Muscle of leg (tissue), 16 donors: ENCODE data around the gene ARGLU1. TPM values are rescaled to one million over a fixed set of nuclear protein-coding genes. Genes with fewer than 3 reads are reported as not detected.

Experiments
- DNase-seq: peaks from one replicate; pipeline ENCODE4 v3.0.0; 2013
- H3K27ac ChIP-seq: one replicate; pipeline ENCODE4 v1.5.1; 2013; ENCODE audit warnings: mild to moderate bottlenecking, low read length, control low read depth
- H3K27me3 ChIP-seq: one replicate; pipeline ENCODE4 v1.6.1; 2013; ENCODE audit warnings: low read length; ENCODE audit not compliant: control insufficient read depth, insufficient read depth
- H3K36me3 ChIP-seq: one replicate; pipeline ENCODE4 v1.6.1; 2013; ENCODE audit warnings: low read length; ENCODE audit not compliant: control insufficient read depth, insufficient read depth
- H3K4me1 ChIP-seq: one replicate; pipeline ENCODE4 v1.6.1; 2013; ENCODE audit warnings: low read length; ENCODE audit not compliant: control insufficient read depth, insufficient read depth
- H3K4me3 ChIP-seq: one replicate; pipeline ENCODE4 v1.5.1; 2013; ENCODE audit warnings: low read length, control low read depth
- H3K9me3 ChIP-seq: replicated peaks from 2 replicates; pipeline ENCODE4 v1.6.1; 2013; ENCODE audit warnings: low read depth, low read length; ENCODE audit not compliant: control insufficient read depth
- WGBS: methylation state at CpG from one replicate; pipeline ENCODE4 v1.1.5; 2013; ENCODE audit warnings: missing lambda C conversion rate; ENCODE audit not compliant: insufficient coverage; 5-methylcytosine and 5-hydroxymethylcytosine counted together
- long read RNA-seq, 11 donors: transcript quantifications; one replicate each; lab custom pipeline, GENCODE V29; 2026
- polyA plus RNA-seq, 8 donors: library from polyadenylated mRNA; unstranded; fragments of 120-200 nt; gene quantifications; one replicate each; pipeline versions ENCODE4 v1.2.1 to v1.2.3, GENCODE V29; 2013; ENCODE audit warnings: inconsistent platforms in 1 of 8, low replicate concordance in 1 of 8; ENCODE audit not compliant: insufficient read length in 8 of 8, insufficient read depth in 1 of 8
- total RNA-seq: library from RNA; stranded (reverse); fragments of 120-200 nt; gene quantifications from one replicate; pipeline ENCODE4 v1.2.4, GENCODE V29; 2013

Gene ARGLU1, protein sequence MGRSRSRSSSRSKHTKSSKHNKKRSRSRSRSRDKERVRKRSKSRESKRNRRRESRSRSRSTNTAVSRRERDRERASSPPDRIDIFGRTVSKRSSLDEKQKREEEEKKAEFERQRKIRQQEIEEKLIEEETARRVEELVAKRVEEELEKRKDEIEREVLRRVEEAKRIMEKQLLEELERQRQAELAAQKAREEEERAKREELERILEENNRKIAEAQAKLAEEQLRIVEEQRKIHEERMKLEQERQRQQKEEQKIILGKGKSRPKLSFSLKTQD
- total RNA-seq, result 79.1 TPM
- 100 to 1,000 TPM; 131 to 161 (median 137) TPM for polyA plus RNA-seq
- long read RNA-seq, donor 1, full-length matches to known transcripts, result 19 of 91 reads
- long read RNA-seq, donor 1, partial matches to known transcripts, result 72 of 91 reads
- long read RNA-seq, donor 1, other reads (novel, unspliced or antisense), result 0 of 91 reads
- long read RNA-seq, donor 2, full-length matches to known transcripts, result 2 of 8 reads
- long read RNA-seq, donor 2, partial matches to known transcripts, result 6 of 8 reads
- long read RNA-seq, donor 2, other reads (novel, unspliced or antisense), result 0 of 8 reads
- long read RNA-seq, donor 3, full-length matches to known transcripts, result 28 of 112 reads
- long read RNA-seq, donor 3, partial matches to known transcripts, result 84 of 112 reads
- long read RNA-seq, donor 3, other reads (novel, unspliced or antisense), result 0 of 112 reads
- long read RNA-seq, donor 4, full-length matches to known transcripts, result 11 of 105 reads
- long read RNA-seq, donor 4, partial matches to known transcripts, result 94 of 105 reads
- long read RNA-seq, donor 4, other reads (novel, unspliced or antisense), result 0 of 105 reads
- long read RNA-seq, donor 5, full-length matches to known transcripts, result 36 of 221 reads
- long read RNA-seq, donor 5, partial matches to known transcripts, result 185 of 221 reads
- long read RNA-seq, donor 5, other reads (novel, unspliced or antisense), result 0 of 221 reads
- long read RNA-seq, donor 6, full-length matches to known transcripts, result 56 of 279 reads
- long read RNA-seq, donor 6, partial matches to known transcripts, result 223 of 279 reads
- long read RNA-seq, donor 6, other reads (novel, unspliced or antisense), result 0 of 279 reads
- long read RNA-seq, donor 7, full-length matches to known transcripts, result 27 of 225 reads
- long read RNA-seq, donor 7, partial matches to known transcripts, result 198 of 225 reads
- long read RNA-seq, donor 7, other reads (novel, unspliced or antisense), result 0 of 225 reads
- long read RNA-seq, donor 8, full-length matches to known transcripts, result 16 of 72 reads
- long read RNA-seq, donor 8, partial matches to known transcripts, result 56 of 72 reads
- long read RNA-seq, donor 8, other reads (novel, unspliced or antisense), result 0 of 72 reads
- long read RNA-seq, donor 9, full-length matches to known transcripts, result 19 of 143 reads
- long read RNA-seq, donor 9, partial matches to known transcripts, result 124 of 143 reads
- long read RNA-seq, donor 9, other reads (novel, unspliced or antisense), result 0 of 143 reads
- long read RNA-seq, donor 10, full-length matches to known transcripts, result 25 of 168 reads
- long read RNA-seq, donor 10, partial matches to known transcripts, result 143 of 168 reads
- long read RNA-seq, donor 10, other reads (novel, unspliced or antisense), result 0 of 168 reads
- long read RNA-seq, donor 11, full-length matches to known transcripts, result 18 of 104 reads
- long read RNA-seq, donor 11, partial matches to known transcripts, result 86 of 104 reads
- long read RNA-seq, donor 11, other reads (novel, unspliced or antisense), result 0 of 104 reads

DNA sequence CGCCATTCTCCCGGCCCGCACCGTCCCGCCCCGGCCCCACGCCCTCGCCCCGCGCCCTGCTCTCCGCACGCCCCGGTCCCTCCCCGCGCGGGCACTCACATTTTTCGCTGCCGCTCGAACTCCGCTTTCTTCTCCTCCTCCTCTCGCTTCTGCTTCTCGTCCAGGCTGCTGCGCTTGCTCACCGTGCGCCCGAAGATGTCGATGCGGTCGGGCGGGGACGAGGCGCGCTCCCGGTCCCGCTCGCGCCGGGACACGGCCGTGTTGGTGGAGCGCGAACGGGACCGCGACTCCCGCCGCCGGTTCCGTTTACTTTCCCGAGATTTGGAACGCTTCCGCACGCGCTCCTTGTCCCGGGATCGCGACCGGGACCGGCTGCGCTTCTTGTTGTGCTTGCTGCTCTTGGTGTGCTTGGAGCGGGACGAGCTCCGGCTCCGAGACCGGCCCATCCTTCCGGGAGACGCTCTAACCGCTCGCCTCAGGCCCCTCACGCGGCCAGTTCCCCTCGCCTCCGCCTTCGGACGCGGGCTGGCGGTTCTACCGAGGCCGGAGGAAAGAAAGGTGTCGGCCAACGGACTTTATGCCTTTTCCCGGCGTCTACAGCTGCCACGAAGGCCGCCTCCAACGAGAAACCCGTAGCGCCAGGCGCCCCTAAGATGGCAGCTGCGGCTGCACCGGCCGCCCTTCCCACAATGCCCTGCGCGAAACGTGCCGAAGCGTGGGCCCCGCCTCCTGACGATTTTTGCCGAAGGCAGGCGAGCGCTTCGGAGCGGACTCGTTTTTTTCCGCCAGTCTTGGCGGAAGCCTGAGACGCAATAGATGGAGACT lies at the start of gene ARGLU1:
ARGLU1 (minus strand) TSS at position 664 of the 825 bp plus-strand sequence; CDS start at position 446, 218 bp downstream.
- H3K9me3 ChIP-seq, result no peaks in the 10 kb centered on the region
- under 1% methylated on average over 101 of the region's 108 CpGs for WGBS

DNA sequence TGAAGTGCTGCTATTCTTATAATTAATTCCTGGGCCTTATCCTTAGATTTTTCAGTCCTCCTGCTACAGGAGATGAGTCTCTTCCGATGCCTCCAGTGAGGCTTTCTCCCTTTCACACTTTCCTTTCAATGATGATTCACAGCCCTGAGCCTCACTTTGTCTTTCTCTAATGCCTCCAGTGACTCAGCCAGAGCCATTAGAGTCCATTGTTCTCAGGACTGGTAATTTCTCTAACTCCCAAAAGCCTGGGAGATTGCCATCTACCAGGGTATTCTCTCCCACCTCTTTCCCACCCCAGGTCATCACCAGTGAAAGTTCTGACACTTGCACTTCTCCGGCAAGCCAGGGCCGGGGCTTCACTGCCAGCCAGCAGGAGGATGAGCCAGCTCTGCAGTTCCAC lies 49.6 kb upstream of the ARGLU1 start:
- WGBS, result 86% methylated on average over 3 of the region's 3 CpGs
- Histone ChIP-seq H3K27me3 (peaks cover 2% of the 10 kb centered on the region), H3K4me1 (peaks cover 2% of the 10 kb centered on the region), H3K4me3 (no peak overlapping the region), H3K36me3 (no peaks in the 10 kb centered on the region), H3K27ac (no peak overlapping the region), H3K9me3 (no peaks in the 10 kb centered on the region)
- DNase-seq, result no peak

More for the DNA sequence above, at the start of gene ARGLU1:
- DNase-seq, result peak; percentile 98
- Histone ChIP-seq H3K4me3 (peak within 1 kb of the TSS; percentile 99), H3K36me3 (no peaks in the 10 kb centered on the region), H3K27ac (peak within 1 kb of the TSS; percentile 100), H3K4me1 (peaks cover 12% of the 10 kb centered on the region), H3K27me3 (no peaks in the 10 kb centered on the region)

DNA sequence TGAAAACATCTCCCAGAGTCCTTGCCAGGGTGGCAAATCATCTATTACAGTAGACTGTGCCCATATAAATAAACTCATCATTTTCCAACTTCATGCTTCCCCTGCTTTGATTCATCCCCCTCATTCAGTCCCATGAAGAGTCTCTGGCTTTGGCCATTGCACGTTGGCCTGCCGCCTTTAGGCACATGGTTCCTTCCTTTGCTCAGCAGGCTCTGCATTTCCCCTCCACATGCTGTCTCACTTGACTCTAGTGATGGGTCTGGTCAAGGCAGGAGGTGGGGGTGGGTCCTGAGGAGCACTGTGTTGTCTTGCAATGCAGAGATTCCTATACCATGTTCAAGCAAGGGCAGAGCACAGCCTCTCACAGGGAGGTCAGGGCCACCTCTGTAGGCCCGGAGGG lies 48.8 kb upstream of the ARGLU1 start:
- Histone ChIP-seq H3K27me3 (peaks cover 2% of the 10 kb centered on the region), H3K9me3 (no peaks in the 10 kb centered on the region), H3K36me3 (no peaks in the 10 kb centered on the region), H3K27ac (no peak overlapping the region), H3K4me1 (peaks cover 2% of the 10 kb centered on the region), H3K4me3 (no peak overlapping the region)
- no peak for DNase-seq
- WGBS, result no CpG with 5 or more reads among the region's 3 CpGs

DNA sequence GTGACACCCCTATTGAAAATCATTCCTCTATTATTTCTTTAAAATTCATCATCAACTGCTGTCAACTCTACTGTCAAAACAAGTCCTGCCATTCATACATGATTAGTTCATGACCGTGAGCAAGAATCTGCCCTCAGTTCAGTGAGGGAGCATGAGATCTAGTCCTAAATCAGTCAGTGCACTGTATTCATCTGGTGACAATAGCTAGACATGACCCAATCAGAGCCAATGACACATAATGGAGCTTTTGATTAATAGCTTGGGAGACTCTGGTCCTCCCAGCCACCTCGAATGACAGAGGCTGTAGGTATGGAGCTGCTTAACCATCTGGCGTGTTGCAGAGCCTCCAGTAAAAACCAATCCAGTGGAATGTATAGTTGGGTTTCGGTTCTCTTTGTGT lies 46.9 kb upstream of the ARGLU1 start:
- no peak overlapping the region for H3K27ac ChIP-seq
- H3K36me3 ChIP-seq, result no peaks in the 10 kb centered on the region
- WGBS, result 100% methylated on average over 1 of the region's 4 CpGs
- no peak overlapping the region for H3K4me3 ChIP-seq
- no peaks in the 10 kb centered on the region for H3K9me3 ChIP-seq
- no peaks in the 10 kb centered on the region for H3K27me3 ChIP-seq
- no peak for DNase-seq
- peaks cover 2% of the 10 kb centered on the region for H3K4me1 ChIP-seq

DNA sequence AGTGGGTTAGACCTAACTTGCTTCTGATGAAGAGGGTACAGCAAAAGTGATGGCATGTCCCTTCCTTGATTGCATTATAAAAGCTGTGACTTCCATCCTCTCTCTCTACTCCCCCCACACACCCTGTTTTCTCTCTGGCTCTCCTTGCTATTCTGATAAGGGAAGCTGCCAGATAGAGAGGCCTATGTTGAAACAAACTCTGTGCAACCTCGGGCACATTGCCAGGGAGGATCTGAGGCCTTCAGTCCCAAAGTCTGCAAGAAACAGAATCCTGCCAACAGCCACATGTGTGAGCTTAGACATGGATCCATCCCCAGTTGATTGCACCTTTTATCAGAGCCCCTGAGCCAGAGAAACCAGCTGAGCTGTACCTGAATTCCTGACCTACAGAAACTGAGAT lies 44.8 kb upstream of the ARGLU1 start:
- peak; percentile 59 for DNase-seq
- Histone ChIP-seq H3K27me3 (no peaks in the 10 kb centered on the region), H3K4me3 (no peak overlapping the region), H3K4me1 (no peaks in the 10 kb centered on the region), H3K9me3 (no peaks in the 10 kb centered on the region), H3K27ac (no peak overlapping the region), H3K36me3 (no peaks in the 10 kb centered on the region)
- 14% methylated on average over 1 of the region's 1 CpG for WGBS

DNA sequence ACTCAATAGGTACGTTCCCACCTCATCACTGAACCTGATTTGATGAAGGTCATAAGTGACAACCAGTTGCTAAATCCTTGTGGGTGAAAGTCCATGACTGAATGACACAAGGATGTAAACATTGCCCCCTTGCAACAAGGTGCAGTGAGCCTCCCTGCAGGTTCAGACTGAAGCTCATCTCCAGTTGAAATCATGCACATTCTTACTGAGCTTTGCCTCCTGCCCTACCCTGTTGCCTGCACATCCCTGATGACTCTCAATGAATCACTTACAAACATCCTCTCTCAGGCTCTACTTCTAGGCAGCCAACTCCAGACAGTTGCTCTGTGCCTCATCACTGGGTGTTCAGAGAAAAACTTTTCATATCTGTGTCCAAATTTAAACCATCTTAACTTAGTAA lies 42.5 kb upstream of the ARGLU1 start:
- Histone ChIP-seq H3K4me3 (no peak overlapping the region), H3K27ac (no peak overlapping the region), H3K36me3 (no peaks in the 10 kb centered on the region), H3K9me3 (no peaks in the 10 kb centered on the region), H3K4me1 (no peaks in the 10 kb centered on the region), H3K27me3 (no peaks in the 10 kb centered on the region)
- no peak for DNase-seq
- WGBS, result 80% methylated on average over 1 of the region's 1 CpG

DNA sequence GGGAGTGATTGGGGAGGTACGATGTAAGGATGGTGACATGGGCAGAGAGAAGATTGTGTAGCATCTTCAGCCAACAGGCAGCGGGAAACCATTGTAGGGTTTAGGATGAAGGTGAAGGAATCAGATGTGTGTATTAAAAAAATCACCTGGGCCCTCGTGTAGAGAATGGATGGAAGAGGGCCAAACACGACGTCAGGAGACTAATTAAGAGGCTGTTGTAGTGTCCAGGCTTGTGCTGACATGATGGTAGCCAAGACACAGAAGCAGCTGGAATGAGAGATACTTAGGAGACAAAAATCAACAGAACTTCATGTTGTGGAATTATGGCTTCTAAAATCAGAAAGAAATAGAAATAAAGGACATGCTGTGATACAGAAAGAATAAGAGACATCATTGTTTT lies 41.2 kb upstream of the ARGLU1 start:
- Histone ChIP-seq H3K36me3 (no peaks in the 10 kb centered on the region), H3K27ac (no peak overlapping the region), H3K4me3 (no peak overlapping the region), H3K9me3 (no peaks in the 10 kb centered on the region), H3K27me3 (no peaks in the 10 kb centered on the region), H3K4me1 (no peaks in the 10 kb centered on the region)
- WGBS, result 62% methylated on average over 5 of the region's 5 CpGs
- DNase-seq, result no peak

DNA sequence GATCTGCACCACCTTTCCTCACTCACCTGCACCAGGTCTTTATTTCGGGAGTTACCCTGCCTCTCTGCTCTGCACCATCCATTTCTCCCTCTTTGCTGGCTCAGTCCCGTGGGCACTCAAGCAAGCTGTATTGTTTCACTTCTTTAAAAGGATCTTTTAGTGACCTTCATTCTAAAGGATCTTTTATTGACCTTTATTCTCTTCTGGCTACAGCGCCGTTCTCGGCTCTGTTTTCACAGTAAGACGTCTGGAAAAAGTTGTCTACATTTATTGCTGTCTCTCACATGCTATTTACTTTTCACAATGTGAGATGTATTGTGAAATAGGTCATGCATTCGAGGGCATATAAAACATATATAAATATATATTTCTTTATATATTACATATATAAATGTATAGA lies 35.6 kb upstream of the ARGLU1 start:
- no peaks in the 10 kb centered on the region for H3K36me3 ChIP-seq
- DNase-seq, result no peak
- H3K27me3 ChIP-seq, result no peaks in the 10 kb centered on the region
- H3K9me3 ChIP-seq, result no peaks in the 10 kb centered on the region
- 64% methylated on average over 2 of the region's 7 CpGs for WGBS
- H3K4me1 ChIP-seq, result peaks cover 2% of the 10 kb centered on the region
- no peak overlapping the region for H3K27ac ChIP-seq
- no peak overlapping the region for H3K4me3 ChIP-seq
